COR-L47 (cell line): Measurements from ENCODE around the gene MTHFR.

Experiments
- DNase-seq: peaks from one replicate; lab custom pipeline; 2025; lab: John Stamatoyannopoulos, UW

MTHFR gene

GRCh38 chr1:11805422-11806306, at the start of gene MTHFR, which contains the start of gene CLCN6:
Gene MTHFR (minus strand): TSS chr1:11805964. CDS start chr1:11803116, 2,848 bp downstream.
Gene CLCN6 (plus strand): TSS chr1:11806191. CDS start chr1:11806263, 72 bp downstream.
- DNase-seq: peak; percentile 99

- no peak for DNase-seq
Measured at GRCh38 chr1:11855430-11855829, 49.7 kb upstream of the MTHFR start.

- no peak for DNase-seq
Measured at GRCh38 chr1:11854519-11854918, 48.8 kb upstream of the MTHFR start.

DNA sequence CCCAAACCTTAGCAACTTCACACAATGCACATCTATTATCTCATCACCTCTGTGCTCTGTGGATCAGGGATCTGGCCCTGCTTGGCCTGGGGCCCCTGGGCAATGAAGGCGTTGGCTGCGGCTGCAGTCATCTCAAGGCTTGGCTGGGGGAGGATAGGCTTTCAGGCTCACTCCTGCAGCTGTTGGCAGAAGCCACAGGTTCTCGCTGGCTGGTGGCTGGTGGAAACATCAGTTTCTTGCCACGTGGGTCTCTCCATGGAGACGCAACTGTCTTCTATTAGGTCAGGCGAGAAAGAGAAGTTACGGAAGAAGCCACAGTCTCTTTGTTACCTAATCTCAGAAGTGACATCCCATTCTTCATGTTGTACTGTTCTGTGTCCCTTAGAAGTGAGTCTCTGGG, 45.4 kb upstream of the MTHFR start:
- DNase-seq: no peak

DNA sequence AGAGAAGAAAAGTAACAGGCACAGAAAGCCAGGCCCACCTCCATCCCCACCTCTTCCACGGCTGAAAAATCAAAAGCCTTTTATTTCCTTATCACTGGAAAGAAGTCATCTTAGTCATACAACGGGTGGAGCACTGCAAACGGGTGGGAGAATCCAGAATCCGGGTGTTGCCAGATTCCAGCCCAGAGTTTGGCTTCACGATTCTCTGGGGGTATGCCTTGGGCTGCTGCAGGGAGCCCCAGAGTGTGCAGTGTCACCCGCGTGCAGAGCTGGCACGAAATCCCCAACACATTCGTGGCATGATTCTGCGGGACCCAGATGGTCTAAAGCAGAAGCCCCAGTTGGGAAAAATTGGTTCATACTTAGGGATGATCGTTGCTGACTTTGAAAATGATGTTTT, 44.4 kb upstream of the MTHFR start:
- DNase-seq: no peak

GRCh38 chr1:11848373-11848700, 42.6 kb upstream of the MTHFR start:
- DNase-seq: no peak

- DNase-seq: peak; percentile 96
Measured at GRCh38 chr1:11847667-11848372, 42.1 kb upstream of the MTHFR start, which contains the start of gene NPPA. Gene NPPA (minus strand): TSS chr1:11847783. CDS start chr1:11847684, 99 bp downstream.

GRCh38 chr1:11845641-11846335, 40.0 kb upstream of the MTHFR start:
- DNase-seq: no peak

DNA sequence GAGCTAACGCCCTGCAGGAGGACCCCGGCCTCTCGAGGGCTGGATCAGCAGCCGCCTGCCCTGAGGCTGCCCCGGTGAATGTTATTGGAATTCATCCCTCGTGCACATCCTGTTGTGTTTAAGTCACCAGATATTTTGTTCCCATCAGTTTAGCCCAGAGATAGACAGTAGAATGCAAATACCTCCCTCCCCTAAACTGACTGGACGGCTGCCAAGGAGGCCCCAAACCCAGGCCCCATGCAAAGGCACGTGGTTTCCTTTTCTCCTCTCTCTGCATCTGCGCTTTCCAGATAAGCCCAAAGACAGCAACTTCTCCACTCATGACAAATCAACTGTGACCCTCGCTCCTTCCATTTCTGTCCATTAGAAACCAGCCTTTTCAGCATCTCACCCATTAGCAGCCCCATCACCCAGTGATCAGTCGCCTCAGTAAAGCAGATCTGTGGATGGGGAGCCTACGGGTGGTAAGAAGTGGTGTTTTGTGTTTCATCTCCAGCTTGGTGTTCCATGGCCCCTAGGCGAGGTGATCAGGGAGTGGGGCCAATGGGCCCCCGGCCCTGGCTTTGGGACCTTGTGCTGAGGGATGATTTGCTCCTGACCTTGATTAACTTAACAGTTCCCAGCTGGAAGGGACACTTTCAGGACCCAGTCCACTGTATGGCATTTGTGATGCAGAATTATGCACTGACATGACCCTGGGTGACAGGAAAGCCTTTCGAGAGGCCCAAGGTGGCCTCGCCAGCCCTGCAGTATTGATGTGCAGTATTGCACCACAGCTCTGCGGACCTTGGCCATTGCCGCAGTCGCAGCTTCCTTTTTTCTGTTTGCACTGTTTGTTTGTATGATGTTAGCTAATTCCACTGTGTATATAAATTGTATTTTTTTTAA, 36.6 kb upstream of the MTHFR start:
- DNase-seq: peak; percentile 80

- no peak for DNase-seq
Measured at GRCh38 chr1:11841245-11842153, 35.7 kb upstream of the MTHFR start.

GRCh38 chr1:11839727-11840705, 34.3 kb upstream of the MTHFR start:
- no peak for DNase-seq

DNA sequence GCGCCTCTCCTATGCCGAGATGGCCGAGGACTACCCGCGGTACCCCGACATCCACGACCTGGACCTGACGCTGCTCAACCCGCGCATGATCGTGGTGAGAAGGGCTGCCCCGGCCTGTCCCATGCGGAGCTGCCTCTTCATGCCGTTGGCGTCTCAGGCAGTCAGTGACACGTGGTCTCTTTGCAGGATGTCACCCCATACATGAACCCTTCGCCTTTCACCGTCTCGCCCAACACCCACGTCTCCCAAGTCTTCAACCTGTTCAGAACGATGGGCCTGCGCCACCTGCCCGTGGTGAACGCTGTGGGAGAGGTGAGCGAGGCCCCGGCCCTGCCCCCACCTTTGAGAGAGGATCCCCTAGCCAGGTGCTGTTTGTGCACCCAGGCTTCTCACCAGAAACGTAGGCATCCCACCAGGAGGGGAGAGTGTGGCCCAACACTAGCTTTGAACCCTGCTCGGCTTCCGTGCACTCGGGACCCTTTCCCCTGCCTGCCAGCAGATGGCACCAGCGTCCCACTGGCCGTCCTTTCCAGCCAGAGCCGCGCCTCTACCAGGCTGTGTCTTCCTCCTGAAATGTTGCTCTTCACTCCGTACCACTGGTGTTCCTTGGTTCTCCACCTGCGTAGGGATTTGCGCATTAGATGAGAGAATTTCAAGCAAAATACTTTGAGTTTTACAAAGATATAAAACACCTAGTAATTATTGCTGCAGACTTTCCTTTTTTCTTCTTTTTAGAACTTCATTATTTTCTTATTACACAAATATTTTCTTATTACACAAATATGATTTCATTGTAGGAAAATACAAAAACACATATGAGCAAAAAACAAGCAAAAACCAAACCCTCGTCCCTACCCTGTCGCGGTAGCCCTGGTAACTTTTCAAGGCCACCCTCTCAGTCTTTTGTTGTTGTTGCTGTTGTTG, 32.8 kb upstream of the MTHFR start:
- peak; percentile 34 for DNase-seq

DNA sequence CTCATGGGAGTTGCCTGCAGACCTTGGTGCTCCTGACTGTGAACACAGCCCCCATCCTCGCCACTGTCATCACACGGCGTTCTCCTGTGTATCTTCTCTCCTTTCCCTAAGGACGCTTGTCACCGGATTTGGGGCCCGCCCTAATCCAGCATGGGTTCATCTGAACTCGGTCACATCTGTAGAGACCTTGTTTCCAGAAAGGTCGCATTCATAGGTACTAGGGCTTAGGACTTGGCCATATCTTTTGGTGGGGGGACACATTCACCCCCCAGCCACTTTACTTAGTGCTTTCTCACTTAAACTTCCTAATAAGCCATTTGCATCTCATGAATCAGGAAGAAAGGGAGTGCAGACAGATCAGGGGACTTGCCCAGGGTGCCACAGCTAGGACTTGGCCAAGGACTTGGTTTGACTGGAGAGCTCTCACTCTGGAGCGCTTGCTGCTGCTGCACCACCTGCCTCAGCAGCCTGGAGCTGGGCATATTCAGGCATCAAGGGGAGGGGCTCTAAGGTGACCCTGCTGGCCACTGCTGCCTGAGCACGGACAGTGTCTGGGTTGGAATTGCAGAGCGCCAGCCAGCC, 32.1 kb upstream of the MTHFR start:
- no peak for DNase-seq

DNA sequence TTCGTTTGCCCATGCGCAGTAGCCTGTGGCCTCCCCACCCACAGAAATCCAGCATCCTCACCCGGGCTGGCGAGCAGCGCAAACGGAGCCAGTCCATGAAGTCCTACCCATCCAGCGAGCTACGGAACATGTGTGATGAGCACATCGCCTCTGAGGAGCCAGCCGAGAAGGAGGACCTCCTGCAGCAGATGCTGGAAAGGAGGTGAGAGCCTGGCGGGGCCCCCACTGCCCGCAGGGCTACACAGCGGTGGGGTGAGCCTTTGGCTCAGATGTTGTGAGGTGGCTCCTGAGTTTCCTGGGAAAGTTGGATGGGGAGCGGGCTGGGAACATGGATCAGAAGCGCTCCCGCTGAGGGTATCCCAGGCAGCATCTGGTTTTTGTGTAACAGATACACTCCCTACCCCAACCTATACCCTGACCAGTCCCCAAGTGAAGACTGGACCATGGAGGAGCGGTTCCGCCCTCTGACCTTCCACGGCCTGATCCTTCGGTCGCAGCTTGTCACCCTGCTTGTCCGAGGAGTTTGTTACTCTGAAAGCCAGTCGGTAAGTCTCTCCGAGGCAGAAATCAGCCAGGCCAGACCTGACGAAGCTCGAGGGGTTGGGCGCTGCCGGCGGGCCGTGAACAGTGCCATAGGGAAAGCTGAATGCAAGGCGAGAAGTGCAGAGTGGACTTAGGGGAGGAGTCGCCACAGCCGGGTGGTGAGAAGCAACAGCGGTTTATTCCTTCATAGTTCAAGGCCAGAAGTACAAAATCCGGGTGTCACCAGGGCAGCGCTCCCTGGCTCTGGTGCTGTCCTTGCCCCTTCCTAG, 31.4 kb upstream of the MTHFR start:
- no peak for DNase-seq

- no peak for DNase-seq
Measured at GRCh38 chr1:11835441-11836225, 29.9 kb upstream of the MTHFR start.

- no peak for DNase-seq
Measured at GRCh38 chr1:11833900-11834299, 28.1 kb upstream of the MTHFR start.
